ENCODE results near the gene NOL12.
A peak's percentile ranks its signal among the peaks of the same experiment; 100 is the strongest.

The NOL12 gene

DNA sequence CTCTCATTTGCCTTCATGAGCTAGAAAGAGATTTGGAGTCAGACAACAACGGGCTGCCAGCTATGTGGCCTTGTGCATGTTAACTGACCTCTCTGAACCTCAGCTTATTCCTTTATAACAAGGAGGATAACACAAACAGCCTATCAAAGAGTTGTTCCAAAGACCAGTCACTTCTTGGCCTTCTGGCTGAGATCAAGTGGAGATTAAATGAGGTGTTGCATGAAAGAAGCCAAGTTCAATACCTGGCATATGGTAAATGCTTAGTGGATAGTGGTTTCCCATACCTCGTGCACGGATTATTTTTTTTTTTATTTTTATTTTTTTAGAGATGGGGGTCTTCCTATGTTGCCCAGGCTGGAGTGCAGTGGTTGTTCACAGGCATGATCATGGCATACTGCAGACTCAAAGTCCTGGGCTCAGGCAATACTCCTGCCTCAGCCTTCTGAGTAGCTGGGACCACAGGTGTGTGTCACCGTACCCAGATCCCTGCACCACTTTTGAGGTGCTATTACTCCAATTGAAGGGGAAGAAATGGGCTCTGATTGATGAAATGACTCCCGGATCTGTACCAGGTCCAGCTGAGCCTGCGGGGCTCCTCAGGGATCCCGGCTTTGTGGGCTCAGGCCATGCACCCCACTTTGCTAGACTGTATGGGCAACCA, 5.8 kb upstream of the NOL12 start:
- Histone ChIP-seq H3K27me3 (ENCODE audit: insufficient read depth, poor library complexity, severe bottlenecking) (no peaks in the 10 kb centered on the region), H3K4me1 (ENCODE audit: insufficient read depth, poor library complexity, severe bottlenecking) (peaks cover 16% of the 10 kb centered on the region), H3K27ac (ENCODE audit: poor library complexity, severe bottlenecking) (peak overlapping the region; percentile 93), H3K9me3 (ENCODE audit: severe bottlenecking) (no peaks in the 10 kb centered on the region), H3K36me3 (ENCODE audit: low read depth) (peaks cover 34% of the 10 kb centered on the region), H3K4me3 (ENCODE audit: severe bottlenecking) (no peak overlapping the region)
- DNase-seq (ENCODE audit: low spot score) (no peak), ATAC-seq (ENCODE audit: low read depth) (no peak)
- TF ChIP-seq, protein P1, sequence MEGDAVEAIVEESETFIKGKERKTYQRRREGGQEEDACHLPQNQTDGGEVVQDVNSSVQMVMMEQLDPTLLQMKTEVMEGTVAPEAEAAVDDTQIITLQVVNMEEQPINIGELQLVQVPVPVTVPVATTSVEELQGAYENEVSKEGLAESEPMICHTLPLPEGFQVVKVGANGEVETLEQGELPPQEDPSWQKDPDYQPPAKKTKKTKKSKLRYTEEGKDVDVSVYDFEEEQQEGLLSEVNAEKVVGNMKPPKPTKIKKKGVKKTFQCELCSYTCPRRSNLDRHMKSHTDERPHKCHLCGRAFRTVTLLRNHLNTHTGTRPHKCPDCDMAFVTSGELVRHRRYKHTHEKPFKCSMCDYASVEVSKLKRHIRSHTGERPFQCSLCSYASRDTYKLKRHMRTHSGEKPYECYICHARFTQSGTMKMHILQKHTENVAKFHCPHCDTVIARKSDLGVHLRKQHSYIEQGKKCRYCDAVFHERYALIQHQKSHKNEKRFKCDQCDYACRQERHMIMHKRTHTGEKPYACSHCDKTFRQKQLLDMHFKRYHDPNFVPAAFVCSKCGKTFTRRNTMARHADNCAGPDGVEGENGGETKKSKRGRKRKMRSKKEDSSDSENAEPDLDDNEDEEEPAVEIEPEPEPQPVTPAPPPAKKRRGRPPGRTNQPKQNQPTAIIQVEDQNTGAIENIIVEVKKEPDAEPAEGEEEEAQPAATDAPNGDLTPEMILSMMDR (IDR thresholded peaks at IDR 0.05; ENCODE audit: poor library complexity, severe bottlenecking) = no peak

DNA sequence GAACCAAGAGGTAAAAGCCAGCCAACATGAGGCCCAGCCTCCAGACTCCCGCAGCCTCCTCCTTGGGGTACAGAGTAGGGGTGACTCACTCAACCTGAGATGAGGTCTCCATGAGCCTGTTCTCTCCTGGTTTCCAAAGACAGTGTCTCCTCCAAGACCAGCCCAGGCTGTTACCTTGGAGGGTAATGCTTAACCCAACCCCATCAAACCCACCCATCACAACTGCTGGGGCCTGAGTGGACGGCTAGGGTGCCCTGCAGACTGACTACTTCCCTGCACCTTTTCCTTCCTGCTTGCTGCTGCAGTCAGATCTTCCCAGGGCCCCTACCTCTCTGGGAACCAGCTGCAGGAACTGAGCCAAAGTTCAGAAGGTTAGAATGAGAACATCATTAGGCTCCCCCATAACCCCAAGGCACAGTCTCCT, 5.1 kb upstream of the NOL12 start:
- H3K4me1 ChIP-seq (ENCODE audit: insufficient read depth, poor library complexity, severe bottlenecking) = peaks cover 16% of the 10 kb centered on the region
- H3K27ac ChIP-seq (ENCODE audit: poor library complexity, severe bottlenecking) = peak overlapping the region; percentile 93
- H3K27me3 ChIP-seq (ENCODE audit: insufficient read depth, poor library complexity, severe bottlenecking) = no peaks in the 10 kb centered on the region
- H3K4me3 ChIP-seq (ENCODE audit: severe bottlenecking) = no peak overlapping the region
- peaks cover 34% of the 10 kb centered on the region for H3K36me3 ChIP-seq (ENCODE audit: low read depth)
- DNase-seq (ENCODE audit: low spot score) (no peak), ATAC-seq (ENCODE audit: low read depth) (no peak)
- no peaks in the 10 kb centered on the region for H3K9me3 ChIP-seq (ENCODE audit: severe bottlenecking)
- TF ChIP-seq, protein P1 (IDR thresholded peaks at IDR 0.05; ENCODE audit: poor library complexity, severe bottlenecking) = no peak

DNA sequence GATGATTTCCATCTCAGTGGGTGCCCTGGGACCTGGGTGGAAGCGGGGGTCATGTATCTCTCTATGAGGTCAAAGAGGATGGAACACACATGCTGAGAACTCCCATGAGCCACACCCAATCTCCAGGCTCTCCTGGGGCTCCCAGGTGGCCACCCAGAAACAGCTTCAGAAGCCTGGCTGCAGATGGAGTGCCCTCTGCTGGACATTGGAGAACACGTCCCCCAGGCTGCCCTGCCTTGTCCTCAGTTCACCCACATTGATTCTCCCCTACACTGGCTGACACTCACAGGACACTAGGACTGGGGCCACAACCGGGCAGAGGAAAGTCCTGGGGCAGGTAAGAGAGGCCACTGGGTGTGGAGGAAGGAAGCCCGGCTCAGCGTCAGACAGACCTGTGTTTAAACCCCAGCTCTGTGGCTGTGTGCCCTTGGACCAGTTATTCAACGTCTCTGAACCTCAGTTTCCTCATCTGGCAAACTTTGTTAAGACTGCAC, 4.5 kb upstream of the NOL12 start:
- Histone ChIP-seq H3K27me3 (ENCODE audit: insufficient read depth, poor library complexity, severe bottlenecking) (no peaks in the 10 kb centered on the region), H3K4me3 (ENCODE audit: severe bottlenecking) (no peak overlapping the region), H3K36me3 (ENCODE audit: low read depth) (peaks cover 30% of the 10 kb centered on the region), H3K27ac (ENCODE audit: poor library complexity, severe bottlenecking) (peak overlapping the region; percentile 93), H3K9me3 (ENCODE audit: severe bottlenecking) (no peaks in the 10 kb centered on the region), H3K4me1 (ENCODE audit: insufficient read depth, poor library complexity, severe bottlenecking) (peaks cover 16% of the 10 kb centered on the region)
- ATAC-seq (ENCODE audit: low read depth) (peak; percentile 63), DNase-seq (ENCODE audit: low spot score) (no peak)
- TF ChIP-seq, protein P1 (IDR thresholded peaks at IDR 0.05; ENCODE audit: poor library complexity, severe bottlenecking) = peak; percentile 92

DNA sequence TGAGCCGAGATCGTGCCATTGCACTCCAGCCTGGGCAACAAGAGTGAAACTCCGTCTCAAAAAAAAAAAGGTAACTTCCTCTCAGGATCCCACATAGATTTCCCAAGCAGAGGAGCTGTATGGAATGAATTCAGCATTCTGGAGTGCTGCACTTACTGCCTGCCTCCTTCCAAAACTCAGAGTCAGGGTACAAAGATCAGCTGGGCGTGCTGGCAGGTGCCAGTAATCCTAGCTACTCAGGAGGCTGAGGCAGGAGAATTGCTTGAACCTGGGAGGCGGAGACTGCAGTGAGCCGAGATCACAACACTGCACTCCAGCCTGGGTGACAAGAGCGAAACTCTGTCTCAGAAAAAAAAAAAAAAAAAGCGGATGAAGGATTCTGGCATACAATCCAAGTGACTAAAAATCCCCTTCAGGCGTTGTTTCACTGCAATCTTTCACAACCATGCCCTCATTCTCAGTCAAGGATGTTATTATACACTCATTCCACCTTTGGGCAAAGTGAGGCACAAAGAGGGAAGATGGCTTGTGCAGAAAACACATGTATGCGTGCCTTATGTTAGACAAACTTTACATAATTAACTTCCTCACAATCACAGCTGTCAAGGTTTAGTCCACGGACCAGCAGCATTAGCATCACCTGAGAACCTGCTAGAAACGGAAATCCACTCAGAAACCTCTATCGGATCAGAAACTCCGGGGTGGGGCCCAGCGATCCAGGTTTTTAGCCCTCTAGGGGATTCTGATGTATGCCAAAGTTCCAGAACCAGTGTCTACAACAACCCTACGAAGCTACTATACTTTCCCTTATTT, 1.1 kb upstream of the NOL12 start:
- ATAC-seq (ENCODE audit: low read depth) (no peak), DNase-seq (ENCODE audit: low spot score) (no peak)
- H3K4me3 ChIP-seq (ENCODE audit: severe bottlenecking) = no peak overlapping the region
- H3K9me3 ChIP-seq (ENCODE audit: severe bottlenecking) = no peaks in the 10 kb centered on the region
- no peaks in the 10 kb centered on the region for H3K27me3 ChIP-seq (ENCODE audit: insufficient read depth, poor library complexity, severe bottlenecking)
- peaks cover 20% of the 10 kb centered on the region for H3K4me1 ChIP-seq (ENCODE audit: insufficient read depth, poor library complexity, severe bottlenecking)
- TF ChIP-seq, protein P1 (IDR thresholded peaks at IDR 0.05; ENCODE audit: poor library complexity, severe bottlenecking) = no peak
- no peak overlapping the region for H3K27ac ChIP-seq (ENCODE audit: poor library complexity, severe bottlenecking)
- peaks cover 17% of the 10 kb centered on the region for H3K36me3 ChIP-seq (ENCODE audit: low read depth)

Data from RWPE2 (cell line).